Measurements from ENCODE around the gene CIAO3.

CIAO3 gene

DNA sequence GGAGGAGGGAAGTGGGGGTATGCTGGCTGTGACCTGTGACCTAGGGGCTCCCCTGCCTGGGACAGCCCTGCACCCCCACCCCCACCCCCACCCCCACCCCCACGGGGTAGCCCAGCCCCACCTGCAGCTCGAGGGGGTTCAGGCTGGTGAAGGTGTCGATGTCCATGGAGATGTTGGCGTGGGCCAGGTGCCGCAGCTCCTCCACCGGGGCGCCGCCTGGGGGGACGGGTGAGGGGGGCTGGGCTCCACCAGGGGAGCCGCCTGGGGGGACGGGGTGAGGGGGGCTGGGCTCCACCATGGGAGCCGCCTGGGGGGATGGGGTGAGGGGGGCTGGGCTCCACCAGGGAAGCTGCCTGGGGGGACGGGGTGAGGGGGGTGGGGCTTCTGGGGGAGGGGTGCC is 29.6 kb upstream of the CIAO3 start:
- no peaks in the 10 kb centered on the region for H3K9me3 ChIP-seq (replicated peaks; ENCODE audit: insufficient read depth, low read length)
- no peaks in the 10 kb centered on the region for H3K9me2 ChIP-seq (replicated peaks; ENCODE audit: insufficient read depth, low read length)
- H3K4me3 ChIP-seq (ENCODE audit: low read length): no peak overlapping the region
- no peaks in the 10 kb centered on the region for H4K20me1 ChIP-seq (ENCODE audit: insufficient read depth, low read length)
- no peak overlapping the region for H3K4me2 ChIP-seq (ENCODE audit: low read depth, low read length)
- TF ChIP-seq CTCF (IDR thresholded peaks at IDR 0.05; ENCODE audit: low read length) (no peak), EZH2 (optimal IDR thresholded peaks at IDR 0.05; ENCODE audit: low read depth, low read length) (no peak), EZH2phosphoT487 (IDR thresholded peaks at IDR 0.05; ENCODE audit: low read length) (no peak)
- no peak overlapping the region for H3K9ac ChIP-seq (ENCODE audit: low read length)
- no peak for DNase-seq
- H3K27ac ChIP-seq (ENCODE audit: low read length): no peak overlapping the region
- H3F3A ChIP-seq (ENCODE audit: insufficient read depth, low read length): no peaks in the 10 kb centered on the region
- H3K27me3 ChIP-seq (replicated peaks; ENCODE audit: insufficient read depth, low read length): peaks cover 49% of the 10 kb centered on the region
- no peaks in the 10 kb centered on the region for H3K36me3 ChIP-seq (replicated peaks; ENCODE audit: insufficient read depth, low read length)
- H3K4me1 ChIP-seq (ENCODE audit: low read length): no peaks in the 10 kb centered on the region
- H3K79me2 ChIP-seq (ENCODE audit: low read length): no peaks in the 10 kb centered on the region
- no peak overlapping the region for H2AFZ ChIP-seq (ENCODE audit: low read length)

DNA sequence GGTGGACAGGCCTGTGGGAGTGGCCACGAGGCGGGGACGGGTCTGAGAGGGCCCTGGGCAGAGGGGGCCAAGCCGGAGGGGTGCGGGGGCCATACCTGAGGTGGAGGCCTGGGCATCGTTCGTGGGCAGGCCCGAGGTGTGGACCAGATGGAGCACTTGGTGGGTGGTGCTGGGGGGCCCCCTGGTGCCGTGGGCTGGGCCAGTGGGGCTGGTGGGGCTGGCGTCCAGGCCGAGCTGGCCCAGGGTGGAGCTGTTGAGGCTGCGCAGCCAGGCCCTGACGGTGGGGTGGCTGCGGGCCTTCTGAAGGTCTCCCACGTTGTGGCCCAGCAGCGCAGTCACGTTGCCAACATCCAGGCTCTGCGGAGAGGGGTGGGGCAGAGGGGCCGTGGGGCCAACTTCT is 29.1 kb upstream of the CIAO3 start:
- Histone ChIP-seq H3K4me1 (ENCODE audit: low read length) (no peaks in the 10 kb centered on the region), H4K20me1 (ENCODE audit: insufficient read depth, low read length) (no peaks in the 10 kb centered on the region), H3K27ac (ENCODE audit: low read length) (no peak overlapping the region), H3K79me2 (ENCODE audit: low read length) (no peaks in the 10 kb centered on the region), H2AFZ (ENCODE audit: low read length) (no peak overlapping the region), H3K4me2 (ENCODE audit: low read depth, low read length) (no peak overlapping the region), H3K27me3 (replicated peaks; ENCODE audit: insufficient read depth, low read length) (peaks cover 45% of the 10 kb centered on the region), H3K9ac (ENCODE audit: low read length) (no peak overlapping the region), H3K4me3 (ENCODE audit: low read length) (no peak overlapping the region), H3K9me2 (replicated peaks; ENCODE audit: insufficient read depth, low read length) (no peaks in the 10 kb centered on the region), H3K36me3 (replicated peaks; ENCODE audit: insufficient read depth, low read length) (no peaks in the 10 kb centered on the region), H3F3A (ENCODE audit: insufficient read depth, low read length) (no peaks in the 10 kb centered on the region), H3K9me3 (replicated peaks; ENCODE audit: insufficient read depth, low read length) (no peaks in the 10 kb centered on the region)
- TF ChIP-seq EZH2 (optimal IDR thresholded peaks at IDR 0.05; ENCODE audit: low read depth, low read length) (no peak), CTCF (IDR thresholded peaks at IDR 0.05; ENCODE audit: low read length) (no peak), EZH2phosphoT487 (IDR thresholded peaks at IDR 0.05; ENCODE audit: low read length) (no peak)
- DNase-seq: no peak

DNA sequence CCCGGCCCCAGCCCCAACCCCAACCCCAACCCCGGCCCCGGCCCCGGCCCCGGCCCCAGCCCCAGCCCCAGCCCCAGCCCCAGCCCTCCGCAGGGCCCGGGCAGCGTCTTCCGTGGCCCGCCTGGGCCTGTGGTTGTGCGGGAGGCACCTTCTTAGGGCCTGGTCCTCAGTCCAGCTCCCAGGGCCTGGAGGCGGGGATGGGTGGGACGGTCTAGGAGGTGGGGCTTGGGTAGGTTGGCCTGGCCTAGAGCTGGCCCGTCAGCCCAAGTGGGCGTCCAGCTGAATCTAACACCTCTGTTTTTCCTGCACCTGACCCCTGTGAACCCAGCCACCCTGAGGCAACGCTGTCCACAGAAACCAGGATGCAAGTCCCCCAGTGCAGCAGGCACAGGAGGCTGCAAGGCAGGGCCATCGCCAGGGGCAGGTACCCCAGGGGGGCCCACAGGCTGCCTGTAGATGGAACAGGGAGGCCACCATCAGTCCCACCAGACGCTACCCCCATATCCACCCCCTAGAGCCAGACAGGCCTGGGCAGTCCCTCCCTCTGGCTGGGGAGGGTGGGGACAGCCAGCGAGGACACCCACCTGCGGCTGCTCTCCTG is 28.5 kb upstream of the CIAO3 start:
- no peak for DNase-seq
- Histone ChIP-seq H3K27ac (ENCODE audit: low read length) (no peak overlapping the region), H3K4me2 (ENCODE audit: low read depth, low read length) (no peak overlapping the region), H3K9me2 (replicated peaks; ENCODE audit: insufficient read depth, low read length) (no peaks in the 10 kb centered on the region), H3K9ac (ENCODE audit: low read length) (no peak overlapping the region), H3K79me2 (ENCODE audit: low read length) (no peaks in the 10 kb centered on the region), H3K4me1 (ENCODE audit: low read length) (no peaks in the 10 kb centered on the region), H3K4me3 (ENCODE audit: low read length) (no peak overlapping the region), H3F3A (ENCODE audit: insufficient read depth, low read length) (no peaks in the 10 kb centered on the region), H2AFZ (ENCODE audit: low read length) (no peak overlapping the region), H3K27me3 (replicated peaks; ENCODE audit: insufficient read depth, low read length) (peaks cover 38% of the 10 kb centered on the region), H4K20me1 (ENCODE audit: insufficient read depth, low read length) (no peaks in the 10 kb centered on the region), H3K9me3 (replicated peaks; ENCODE audit: insufficient read depth, low read length) (no peaks in the 10 kb centered on the region), H3K36me3 (replicated peaks; ENCODE audit: insufficient read depth, low read length) (no peaks in the 10 kb centered on the region)
- TF ChIP-seq EZH2phosphoT487 (IDR thresholded peaks at IDR 0.05; ENCODE audit: low read length) (no peak), CTCF (IDR thresholded peaks at IDR 0.05; ENCODE audit: low read length) (no peak)

All from MM.1S (cell line).